RWPE2 (cell line): Measurements from ENCODE around the gene MROH7.

ENCODE experiments used
- ATAC-seq: fragments of 200-7000 bp; cut with Tn5 transposase; 3 replicates; pipeline ENCODE4 v1.9.1; 2021; ENCODE audit warnings: low read depth
- DNase-seq: peaks from one replicate; pipeline ENCODE4 v3.0.0-alpha.2; 2020; ENCODE audit warnings: low spot score
- H3K27ac ChIP-seq: fragments of 450-650 bp; 2 replicates; pipeline ENCODE4 v1.5.1; 2017; ENCODE audit warnings: mild to moderate bottlenecking; ENCODE audit not compliant: poor library complexity, severe bottlenecking
- H3K27me3 ChIP-seq: fragments of 250-450 bp; sonication (Bioruptor Pico); 2 replicates; pipeline ENCODE4 v1.5.1; 2021; ENCODE audit warnings: mild to moderate bottlenecking, moderate library complexity; ENCODE audit not compliant: insufficient read depth, poor library complexity, severe bottlenecking
- H3K36me3 ChIP-seq: fragments of 250-450 bp; sonication (Bioruptor Pico); 2 replicates; pipeline ENCODE4 v1.5.1; 2020; ENCODE audit warnings: low read depth, mild to moderate bottlenecking, moderate library complexity
- H3K4me1 ChIP-seq: fragments of 250-450 bp; sonication (Bioruptor Pico); 2 replicates; pipeline ENCODE4 v1.5.1; 2021; ENCODE audit warnings: mild to moderate bottlenecking, moderate library complexity; ENCODE audit not compliant: insufficient read depth, poor library complexity, severe bottlenecking
- H3K4me3 ChIP-seq: fragments of 250-450 bp; sonication (Bioruptor Pico); 2 replicates; pipeline ENCODE4 v1.5.1; 2021; ENCODE audit warnings: mild to moderate bottlenecking, moderate library complexity; ENCODE audit not compliant: severe bottlenecking
- H3K9me3 ChIP-seq: fragments of 250-450 bp; sonication (Bioruptor Pico); 2 replicates; pipeline ENCODE4 v1.5.1; 2021; ENCODE audit warnings: mild to moderate bottlenecking, moderate library complexity; ENCODE audit not compliant: severe bottlenecking
- TF ChIP-seq, protein P1 (sequence below): fragments of 450-650 bp; IDR thresholded peaks from one replicate; pipeline ENCODE4 v1.5.1; 2017; ENCODE audit warnings: mild to moderate bottlenecking, moderate library complexity; ENCODE audit not compliant: poor library complexity, severe bottlenecking

Gene MROH7

DNA sequence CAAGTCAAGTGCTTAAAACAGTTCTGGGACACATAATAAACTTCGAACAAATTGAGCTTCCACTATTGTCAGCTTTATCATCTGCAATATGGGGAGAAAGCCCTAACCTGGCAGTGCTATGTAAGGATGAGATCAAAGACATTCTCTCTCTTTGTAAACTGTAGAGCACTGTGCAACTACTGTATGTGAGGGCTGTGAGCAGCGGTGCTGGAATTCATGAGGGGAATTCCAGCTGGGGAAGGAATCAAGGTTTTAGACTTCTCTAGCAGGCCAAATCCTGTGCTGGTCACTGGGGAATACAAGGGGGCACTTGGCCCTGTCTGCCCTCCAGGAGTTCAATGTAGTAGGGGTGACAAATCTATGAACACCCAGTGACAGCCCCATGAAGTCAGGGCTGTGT is 27.6 kb upstream of the MROH7 start:
- DNase-seq (no peak), ATAC-seq (no peak)
- no peaks in the 10 kb centered on the region for H3K36me3 ChIP-seq
- no peaks in the 10 kb centered on the region for H3K27me3 ChIP-seq
- H3K27ac ChIP-seq = no peak overlapping the region
- no peaks in the 10 kb centered on the region for H3K4me1 ChIP-seq
- TF ChIP-seq, protein P1, sequence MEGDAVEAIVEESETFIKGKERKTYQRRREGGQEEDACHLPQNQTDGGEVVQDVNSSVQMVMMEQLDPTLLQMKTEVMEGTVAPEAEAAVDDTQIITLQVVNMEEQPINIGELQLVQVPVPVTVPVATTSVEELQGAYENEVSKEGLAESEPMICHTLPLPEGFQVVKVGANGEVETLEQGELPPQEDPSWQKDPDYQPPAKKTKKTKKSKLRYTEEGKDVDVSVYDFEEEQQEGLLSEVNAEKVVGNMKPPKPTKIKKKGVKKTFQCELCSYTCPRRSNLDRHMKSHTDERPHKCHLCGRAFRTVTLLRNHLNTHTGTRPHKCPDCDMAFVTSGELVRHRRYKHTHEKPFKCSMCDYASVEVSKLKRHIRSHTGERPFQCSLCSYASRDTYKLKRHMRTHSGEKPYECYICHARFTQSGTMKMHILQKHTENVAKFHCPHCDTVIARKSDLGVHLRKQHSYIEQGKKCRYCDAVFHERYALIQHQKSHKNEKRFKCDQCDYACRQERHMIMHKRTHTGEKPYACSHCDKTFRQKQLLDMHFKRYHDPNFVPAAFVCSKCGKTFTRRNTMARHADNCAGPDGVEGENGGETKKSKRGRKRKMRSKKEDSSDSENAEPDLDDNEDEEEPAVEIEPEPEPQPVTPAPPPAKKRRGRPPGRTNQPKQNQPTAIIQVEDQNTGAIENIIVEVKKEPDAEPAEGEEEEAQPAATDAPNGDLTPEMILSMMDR = no peak
- H3K4me3 ChIP-seq = no peak overlapping the region
- H3K9me3 ChIP-seq = no peaks in the 10 kb centered on the region

DNA sequence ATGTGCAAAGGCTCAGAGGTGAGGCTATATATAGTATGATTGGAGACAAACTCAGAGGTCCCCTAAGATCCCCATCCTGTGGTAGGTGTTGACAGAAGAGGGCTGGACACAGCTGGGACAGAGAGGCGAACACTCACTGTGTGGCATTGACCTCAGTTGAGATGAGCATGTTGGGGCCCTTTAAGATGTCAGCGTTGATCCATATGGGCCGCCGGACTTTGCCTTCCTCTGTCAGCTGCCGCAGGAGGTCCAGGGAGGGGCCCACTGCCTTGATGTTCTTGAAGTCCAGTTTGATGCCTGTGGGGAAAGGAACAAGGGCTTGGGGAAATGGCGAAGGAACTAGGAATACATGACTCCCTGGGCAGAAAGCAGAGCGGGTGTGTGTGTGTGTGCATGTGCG is 27.0 kb upstream of the MROH7 start:
- no peak overlapping the region for H3K4me3 ChIP-seq
- TF ChIP-seq, protein P1 = no peak
- H3K4me1 ChIP-seq = no peaks in the 10 kb centered on the region
- ATAC-seq (no peak), DNase-seq (no peak)
- no peak overlapping the region for H3K27ac ChIP-seq
- no peaks in the 10 kb centered on the region for H3K36me3 ChIP-seq
- no peaks in the 10 kb centered on the region for H3K27me3 ChIP-seq
- H3K9me3 ChIP-seq = no peaks in the 10 kb centered on the region

DNA sequence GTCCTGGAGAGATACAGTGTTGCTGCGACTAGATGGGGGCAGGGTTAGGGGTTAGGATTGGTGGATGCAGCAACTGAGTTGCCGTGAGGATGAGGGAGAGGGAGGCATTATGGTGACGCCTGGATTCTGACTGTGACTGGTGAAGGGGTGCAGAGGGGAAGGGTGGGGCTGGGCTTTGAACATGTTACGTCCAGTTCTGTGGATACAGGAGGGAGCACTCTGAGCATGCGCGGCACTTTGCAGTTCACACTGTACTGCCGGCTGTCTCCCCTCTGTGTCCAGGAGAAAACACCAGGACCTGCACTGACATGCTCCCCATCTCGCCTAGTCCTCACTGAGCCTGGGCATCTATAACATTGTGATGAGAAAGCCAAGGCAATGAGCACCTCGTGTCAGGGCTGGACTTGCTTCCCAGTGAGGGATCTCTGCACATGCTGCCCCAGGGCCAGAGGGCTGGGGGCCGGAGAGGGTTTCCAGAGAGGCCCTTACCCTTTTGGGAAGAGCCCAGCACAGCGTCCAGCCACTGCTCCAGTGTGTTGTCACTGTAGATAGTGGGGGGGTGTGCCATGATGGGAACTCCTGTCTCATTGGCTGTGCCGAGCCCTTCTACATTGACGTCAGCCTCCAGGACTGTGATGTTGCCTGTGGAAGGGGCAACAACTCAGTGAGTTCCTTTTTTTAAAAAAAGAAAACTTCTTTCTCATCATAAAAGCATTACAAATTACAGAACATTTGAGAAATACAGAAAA is 25.9 kb upstream of the MROH7 start:
- no peaks in the 10 kb centered on the region for H3K9me3 ChIP-seq
- peak; percentile 72 for ATAC-seq
- no peaks in the 10 kb centered on the region for H3K36me3 ChIP-seq
- no peaks in the 10 kb centered on the region for H3K27me3 ChIP-seq
- H3K27ac ChIP-seq = no peak overlapping the region
- H3K4me1 ChIP-seq = no peaks in the 10 kb centered on the region
- TF ChIP-seq, protein P1 = no peak
- DNase-seq = no peak
- no peak overlapping the region for H3K4me3 ChIP-seq

DNA sequence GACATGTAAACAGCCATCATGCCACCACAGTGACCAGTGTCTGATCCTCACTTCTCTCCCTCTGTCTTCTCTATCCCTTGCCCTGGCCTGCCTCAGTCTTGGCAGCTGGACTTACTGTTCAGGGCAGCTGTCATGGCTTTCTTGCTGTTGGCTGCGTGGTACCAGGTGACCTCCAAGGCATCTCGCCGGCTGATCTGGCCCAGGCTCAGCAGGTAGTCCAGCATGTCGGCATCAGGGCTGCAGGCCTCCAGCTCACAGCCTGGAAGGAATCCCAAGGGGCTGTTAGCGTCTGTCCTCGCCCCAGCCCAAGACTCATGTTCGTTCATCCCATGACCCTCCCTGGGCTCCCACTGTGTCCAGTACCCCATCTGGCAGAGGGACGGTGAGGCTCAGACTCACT is 21.8 kb upstream of the MROH7 start:
- no peak for ATAC-seq
- Histone ChIP-seq H3K4me3 (no peak overlapping the region), H3K4me1 (no peaks in the 10 kb centered on the region), H3K9me3 (no peaks in the 10 kb centered on the region), H3K27ac (no peak overlapping the region), H3K36me3 (no peaks in the 10 kb centered on the region), H3K27me3 (no peaks in the 10 kb centered on the region)
- TF ChIP-seq, protein P1 = no peak
- DNase-seq = no peak
